Fibroblast of villous mesenchyme (primary cell): Measurements from ENCODE around the gene PHF11. TPM values are rescaled to one million over a fixed set of nuclear protein-coding genes. Genes with fewer than 3 reads are reported as not detected.

Experiments
- DNase-seq: peaks from one replicate; pipeline ENCODE4 v3.0.0-alpha.2; 2010; ENCODE audit warnings: low read depth
- H3K4me3 ChIP-seq: 2 replicates; pipeline ENCODE4 v1.5.1; 2011; ENCODE audit warnings: low read depth, mild to moderate bottlenecking, low read length
- total RNA-seq: library from RNA; depleted of rRNA; stranded (reverse); fragments of >200 nt; gene quantifications from 2 replicates; pipeline ENCODE4 v1.2.3, GENCODE V29; 2012
- TF ChIP-seq, protein P1 (sequence below): IDR thresholded peaks from 2 replicates; pipeline ENCODE4 v1.5.1; 2012; ENCODE audit warnings: low read depth, mild to moderate bottlenecking, low read length; ENCODE audit not compliant: insufficient read depth

Gene PHF11
- total RNA-seq, 1 donor, result 27.6 TPM

DNA sequence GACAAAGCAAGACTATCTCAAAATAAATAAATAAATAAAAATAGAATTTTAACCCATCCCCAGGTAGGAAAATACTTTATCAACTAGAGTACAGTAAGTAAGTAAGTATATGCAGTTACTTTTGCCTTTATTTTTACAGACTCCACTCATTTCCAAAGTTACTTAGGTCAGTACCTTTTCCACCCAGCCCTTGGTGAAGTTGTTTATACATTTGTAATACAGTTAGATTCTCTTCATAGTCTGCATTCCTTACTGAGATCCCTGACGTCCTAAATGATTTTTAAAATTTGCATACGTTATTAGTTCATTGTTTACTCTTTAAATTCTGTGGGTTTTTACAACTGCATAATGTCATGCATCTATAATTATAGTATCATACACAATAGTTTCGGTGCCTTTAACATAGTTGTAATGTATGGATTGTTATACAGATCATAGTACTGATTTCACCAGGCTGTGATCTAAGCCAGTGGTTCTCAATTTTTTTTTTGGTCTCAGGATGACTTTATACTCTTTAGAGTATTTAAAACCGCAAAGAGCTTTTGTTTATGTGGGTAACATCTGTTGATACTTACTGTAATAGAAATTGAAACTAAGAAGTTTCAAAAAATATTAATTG lies 41.3 kb upstream of the PHF11 start:
- TF ChIP-seq, protein P1, sequence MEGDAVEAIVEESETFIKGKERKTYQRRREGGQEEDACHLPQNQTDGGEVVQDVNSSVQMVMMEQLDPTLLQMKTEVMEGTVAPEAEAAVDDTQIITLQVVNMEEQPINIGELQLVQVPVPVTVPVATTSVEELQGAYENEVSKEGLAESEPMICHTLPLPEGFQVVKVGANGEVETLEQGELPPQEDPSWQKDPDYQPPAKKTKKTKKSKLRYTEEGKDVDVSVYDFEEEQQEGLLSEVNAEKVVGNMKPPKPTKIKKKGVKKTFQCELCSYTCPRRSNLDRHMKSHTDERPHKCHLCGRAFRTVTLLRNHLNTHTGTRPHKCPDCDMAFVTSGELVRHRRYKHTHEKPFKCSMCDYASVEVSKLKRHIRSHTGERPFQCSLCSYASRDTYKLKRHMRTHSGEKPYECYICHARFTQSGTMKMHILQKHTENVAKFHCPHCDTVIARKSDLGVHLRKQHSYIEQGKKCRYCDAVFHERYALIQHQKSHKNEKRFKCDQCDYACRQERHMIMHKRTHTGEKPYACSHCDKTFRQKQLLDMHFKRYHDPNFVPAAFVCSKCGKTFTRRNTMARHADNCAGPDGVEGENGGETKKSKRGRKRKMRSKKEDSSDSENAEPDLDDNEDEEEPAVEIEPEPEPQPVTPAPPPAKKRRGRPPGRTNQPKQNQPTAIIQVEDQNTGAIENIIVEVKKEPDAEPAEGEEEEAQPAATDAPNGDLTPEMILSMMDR, result no peak
- peak; percentile 89 for DNase-seq
- peak overlapping the region; percentile 35 for H3K4me3 ChIP-seq

DNA sequence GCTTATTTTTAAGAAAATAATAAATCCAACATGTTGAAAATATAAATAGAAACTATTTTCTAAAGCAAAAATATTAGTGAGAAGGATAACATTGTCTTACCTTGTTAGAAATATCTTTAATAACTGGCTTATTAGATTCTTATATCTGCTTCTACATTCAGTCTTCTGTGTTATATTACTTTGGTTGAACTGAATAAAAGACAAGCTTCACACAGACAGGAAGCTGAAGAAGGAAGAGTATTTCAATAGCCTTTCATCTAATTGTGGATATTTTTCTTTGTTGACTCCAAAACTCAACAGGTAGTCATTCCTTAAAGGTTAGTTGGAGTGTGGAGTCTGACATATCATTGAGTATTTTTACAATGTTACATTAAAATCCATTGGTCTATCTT lies 40.8 kb upstream of the PHF11 start:
- no peak overlapping the region for H3K4me3 ChIP-seq
- TF ChIP-seq, protein P1, result no peak
- DNase-seq, result no peak

DNA sequence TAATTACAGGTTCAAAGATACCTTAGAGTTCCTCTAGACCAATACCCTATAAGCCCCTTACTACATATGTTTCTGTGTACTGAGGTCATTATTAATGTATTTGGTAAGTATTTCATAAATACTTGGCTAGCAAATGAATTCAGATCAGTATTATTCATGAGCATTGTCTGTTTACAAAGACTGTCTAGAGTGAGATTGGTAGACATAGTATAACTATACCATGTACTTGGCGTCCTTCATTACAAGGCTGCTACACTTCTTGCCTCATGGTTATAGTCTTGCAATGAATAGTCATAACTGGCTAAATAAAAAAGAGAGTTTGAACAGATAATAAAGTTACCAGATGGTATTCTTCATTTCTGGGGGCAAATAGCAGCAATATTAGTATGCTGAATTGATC lies 39.6 kb upstream of the PHF11 start:
- H3K4me3 ChIP-seq, result no peak overlapping the region
- no peak for DNase-seq

DNA sequence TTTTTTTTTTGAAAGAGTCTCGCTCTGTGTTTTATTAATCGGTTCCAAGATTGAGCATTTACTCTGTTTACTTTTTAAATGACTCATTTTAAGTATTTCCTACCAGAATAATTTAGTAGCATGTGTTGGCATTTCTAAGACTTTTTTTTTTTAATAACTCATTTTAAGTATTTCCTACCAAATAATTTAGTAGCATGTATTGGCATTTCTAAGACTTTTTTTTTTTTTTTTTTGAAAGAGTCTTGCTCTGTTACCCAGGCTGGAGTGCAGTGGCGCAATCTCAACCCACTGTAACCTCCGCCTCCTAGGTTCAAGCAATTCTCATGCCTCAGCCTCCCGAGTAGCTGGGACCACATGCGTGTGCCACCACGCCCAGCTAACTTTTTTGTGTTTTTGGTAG lies 38.5 kb upstream of the PHF11 start:
- TF ChIP-seq, protein P1, result no peak
- H3K4me3 ChIP-seq, result no peak overlapping the region
- no peak for DNase-seq

More for the DNA sequence above, 39.6 kb upstream of the PHF11 start:
- TF ChIP-seq, protein P1, result no peak

DNA sequence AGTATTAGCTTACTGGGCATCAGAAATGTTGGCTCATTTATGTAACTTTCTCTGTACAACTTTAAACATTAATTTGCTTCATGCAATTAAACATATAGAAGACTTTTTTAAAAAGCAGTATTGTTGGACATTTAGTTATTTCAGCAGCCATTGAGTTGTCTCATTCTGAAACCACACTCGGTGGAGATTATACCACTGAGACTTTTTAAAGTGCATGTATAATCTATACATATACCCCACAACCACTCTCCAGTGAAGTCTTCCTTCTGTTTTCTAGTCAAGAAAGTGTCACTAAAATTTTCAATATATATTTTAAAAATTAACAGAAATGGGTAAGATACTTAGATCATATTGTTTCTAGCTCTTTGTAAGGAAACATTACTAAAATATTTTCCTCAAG lies 36.2 kb upstream of the PHF11 start:
- DNase-seq, result no peak
- H3K4me3 ChIP-seq, result no peak overlapping the region
- TF ChIP-seq, protein P1, result no peak

DNA sequence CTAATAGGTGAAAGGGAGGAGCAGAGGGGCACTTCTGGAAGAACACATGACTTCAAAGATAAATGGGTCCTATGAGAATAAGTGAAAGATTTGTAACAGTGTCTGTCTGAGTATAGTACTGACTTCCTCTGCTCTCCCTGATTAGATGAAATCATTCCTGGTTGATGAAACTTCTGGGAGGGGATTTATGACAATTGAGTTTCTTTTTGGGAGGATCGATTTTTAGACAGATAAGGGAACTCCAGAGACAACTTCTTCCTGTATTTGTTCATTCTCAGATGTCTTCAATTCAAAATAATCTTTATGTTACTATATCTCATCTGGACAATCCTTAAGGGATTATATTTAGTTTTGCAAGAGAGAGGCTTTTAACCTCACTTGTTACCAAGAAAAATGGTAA lies 31.7 kb upstream of the PHF11 start:
- no peak overlapping the region for H3K4me3 ChIP-seq
- peak; percentile 59 for DNase-seq
- TF ChIP-seq, protein P1, result no peak
